A549 treated with CpdA at 1 μM for 4 hours (cell line): Measurements from ENCODE around the gene TBR1. TPM values are rescaled to one million over a fixed set of nuclear protein-coding genes. Genes with fewer than 3 reads are reported as not detected.

Experiments
- total RNA-seq: library from RNA; stranded (reverse); fragments of 200-300 nt; extraction: Qiagen RNA extraction; gene quantifications from 5 replicates; pipeline ENCODE4 v1.2.3, GENCODE V29; 2022; ENCODE audit warnings: low read depth

Gene TBR1
- 0.03 TPM in 1 of 5 replicates, not detected in the others for total RNA-seq

GRCh38 chr2:161415987-161416707 lies at the start of gene TBR1:
TSS of gene TBR1 (plus strand) at chr2:161416297. CDS start at chr2:161416411, 114 bp downstream.

Other genes with a start within 250 kb of the TBR1 start
- gene PSMD14, start 107.9 kb upstream of the TBR1 start, total RNA-seq = 105 to 132 TPM (median 110 TPM) in 5 replicates
- not detected in 5 replicates for gene SLC4A10, start 208.1 kb downstream of the TBR1 start, total RNA-seq